IMR-90 (cell line): ENCODE measurements around the gene PKHD1. TPM values are rescaled to one million over a fixed set of nuclear protein-coding genes. Genes with fewer than 3 reads are reported as not detected.

Source experiments
- ATAC-seq: fragments of 200-7000 bp; cut with Tn5 transposase; 2 replicates; pipeline ENCODE4 v1.9.1; 2020; ENCODE audit warnings: low read depth, mild to moderate bottlenecking, moderate library complexity
- BruUV-seq: library from RNA; stranded (reverse); fragments of 400-500 nt; replicated peaks from 2 replicates; lab custom pipeline; 2021; lab: Mats Ljungman, UMichigan
- CTCF ChIA-PET: fragments of 300-600 bp; formaldehyde crosslinking; extraction: SDS; loops from one replicate; lab custom pipeline; 2021; ENCODE audit warnings: antibody characterized with exemption; lab: Yijun Ruan, JAX
- POLR2A ChIA-PET: fragments of 300-600 bp; sonication (Branson Sonifier 250); formaldehyde crosslinking; loops from one replicate; lab custom pipeline; 2022; ENCODE audit warnings: antibody characterized with exemption; ENCODE audit not compliant: unreplicated experiment; lab: Charles Lee
- DNase-seq: peaks from one replicate; pipeline ENCODE4 v3.0.0; 2013
- H2AFZ ChIP-seq: replicated peaks from 2 replicates; pipeline ENCODE3; 2013; ENCODE audit warnings: low read length, mild to moderate bottlenecking; ENCODE audit not compliant: poor library complexity
- H2AK5ac ChIP-seq: 2 replicates; pipeline ENCODE4 v1.6.1; 2013; ENCODE audit warnings: low read depth, low read length, inconsistent platforms
- H2AK9ac ChIP-seq: replicated peaks from 2 replicates; pipeline ENCODE3; 2013; ENCODE audit warnings: mild to moderate bottlenecking, low read depth, low read length, moderate library complexity; ENCODE audit not compliant: poor library complexity
- H2BK120ac ChIP-seq: 2 replicates; pipeline ENCODE4 v1.6.1; 2013; ENCODE audit warnings: low read depth, low read length, inconsistent platforms
- H2BK15ac ChIP-seq: 3 replicates; pipeline ENCODE4 v1.6.1; 2013; ENCODE audit warnings: low read depth, low read length, inconsistent platforms
- H2BK20ac ChIP-seq: 2 replicates; pipeline ENCODE4 v1.6.1; 2013; ENCODE audit warnings: low read depth, mild to moderate bottlenecking, inconsistent platforms, low read length, moderate library complexity
- H2BK5ac ChIP-seq: 2 replicates; pipeline ENCODE4 v1.6.1; 2013; ENCODE audit warnings: mild to moderate bottlenecking, low read depth, low read length, inconsistent platforms; ENCODE audit not compliant: poor library complexity, severe bottlenecking
- H3K14ac ChIP-seq: replicated peaks from 2 replicates; pipeline ENCODE4 v1.6.1; 2013; ENCODE audit warnings: low read depth, low read length, inconsistent platforms
- H3K18ac ChIP-seq: 2 replicates; pipeline ENCODE4 v1.6.1; 2013; ENCODE audit warnings: low read depth, low read length, control low read depth
- H3K23ac ChIP-seq: 2 replicates; pipeline ENCODE4 v1.6.1; 2013; ENCODE audit warnings: low read depth, low read length, inconsistent platforms
- H3K27ac ChIP-seq: 2 replicates; pipeline ENCODE4 v1.5.1; 2013; ENCODE audit warnings: mild to moderate bottlenecking, control low read depth, low read length; ENCODE audit not compliant: insufficient read depth
- H3K27me3 ChIP-seq: 2 replicates; pipeline ENCODE4 v1.6.1; 2013; ENCODE audit warnings: low read length; ENCODE audit not compliant: control insufficient read depth, insufficient read depth
- H3K36me3 ChIP-seq: 2 replicates; pipeline ENCODE4 v1.6.1; 2013; ENCODE audit warnings: low read length, mixed read lengths; ENCODE audit not compliant: control insufficient read depth, insufficient read depth
- H3K4ac ChIP-seq: 2 replicates; pipeline ENCODE4 v1.6.1; 2013; ENCODE audit warnings: low read depth, low read length, inconsistent platforms
- H3K4me1 ChIP-seq: 2 replicates; pipeline ENCODE4 v1.6.1; 2013; ENCODE audit warnings: low read length, mixed read lengths; ENCODE audit not compliant: control insufficient read depth, insufficient read depth
- H3K4me2 ChIP-seq: 2 replicates; pipeline ENCODE4 v1.6.1; 2013; ENCODE audit warnings: low read depth, mild to moderate bottlenecking, control low read depth, low read length, moderate library complexity
- H3K4me3 ChIP-seq: 2 replicates; pipeline ENCODE4 v1.5.1; 2013; ENCODE audit warnings: low read depth, mild to moderate bottlenecking, control low read depth, low read length, moderate library complexity; ENCODE audit not compliant: insufficient read depth
- H3K56ac ChIP-seq: 2 replicates; pipeline ENCODE4 v1.6.1; 2013; ENCODE audit warnings: low read length, inconsistent platforms; ENCODE audit not compliant: insufficient read depth; ENCODE audit errors: extremely low read depth
- H3K79me1 ChIP-seq, 2 experiments: 2 replicates each; pipeline ENCODE4 v1.6.1; 2013; ENCODE audit warnings: low read length in 2 of 2, inconsistent platforms in 1 of 2, low read depth in 1 of 2
- H3K9ac ChIP-seq: 2 replicates; pipeline ENCODE4 v1.6.1; 2013; ENCODE audit warnings: low read depth, low read length, control low read depth
- H3K9me1 ChIP-seq: 2 replicates; pipeline ENCODE4 v1.6.1; 2013; ENCODE audit warnings: low read length, inconsistent platforms; ENCODE audit not compliant: insufficient read depth
- H3K9me3 ChIP-seq: 2 replicates; pipeline ENCODE4 v1.6.1; 2013; ENCODE audit warnings: low read length; ENCODE audit not compliant: control insufficient read depth, insufficient read depth
- H4K20me1 ChIP-seq: 2 replicates; pipeline ENCODE4 v1.6.1; 2013; ENCODE audit warnings: low read length, inconsistent platforms; ENCODE audit not compliant: insufficient read depth
- H4K5ac ChIP-seq: 2 replicates; pipeline ENCODE4 v1.6.1; 2013; ENCODE audit warnings: mild to moderate bottlenecking, low read depth, low read length, control low read depth
- H4K8ac ChIP-seq, 2 experiments: 2 replicates each; pipeline ENCODE4 v1.6.1; 2013; ENCODE audit warnings: low read depth in 2 of 2, low read length in 2 of 2, control low read depth in 1 of 2, inconsistent platforms in 1 of 2
- H4K91ac ChIP-seq: 2 replicates; pipeline ENCODE4 v1.6.1; 2013; ENCODE audit warnings: low read depth, low read length, inconsistent platforms; ENCODE audit not compliant: insufficient read depth
- BHLHE40 ChIP-seq: fragments of 150-350 bp; IDR thresholded peaks from 2 replicates; pipeline ENCODE4 v1.6.1; 2016; ENCODE audit warnings: mild to moderate bottlenecking, low read depth, low read length
- NFE2L2 ChIP-seq: fragments of 150-350 bp; IDR thresholded peaks from 2 replicates; pipeline ENCODE4 v1.6.1; 2016; ENCODE audit warnings: low read depth, mild to moderate bottlenecking, low read length
- RAD21 ChIP-seq: IDR thresholded peaks from 2 replicates; pipeline ENCODE4 v1.6.1; 2012; ENCODE audit warnings: low read length, improper control_type of control experiment
- RCOR1 ChIP-seq: IDR thresholded peaks from 2 replicates; pipeline ENCODE4 v1.6.1; 2012; ENCODE audit warnings: mild to moderate bottlenecking, low read length, improper control_type of control experiment; ENCODE audit not compliant: insufficient replicate concordance
- SMC3 ChIP-seq: fragments of 150-350 bp; IDR thresholded peaks from 2 replicates; pipeline ENCODE4 v1.6.1; 2016; ENCODE audit warnings: low read depth, mild to moderate bottlenecking, antibody characterized with exemption, low read length, moderate library complexity
- WGBS, 2 experiments: methylation state at CpG; one replicate each; pipeline versions ENCODE4 v1.1.5 to v1.1.7; 2013; ENCODE audit warnings: missing lambda C conversion rate in 2 of 2; ENCODE audit not compliant: insufficient read length in 1 of 2; ENCODE audit errors: extremely low coverage in 2 of 2; 5-methylcytosine and 5-hydroxymethylcytosine counted together
- dilution Hi-C: fragments of 300-500 bp; cut with HindIII; formaldehyde crosslinking; loops from one replicate; pipeline ENCODE4 v1.14.3; 2018; ENCODE audit warnings: low sequenced_read_pairs; ENCODE audit not compliant: unreplicated experiment
- in situ Hi-C: fragments of 300-500 bp; cut with MboI; formaldehyde crosslinking; loops from 3 replicates; pipeline ENCODE4 v1.14.3; 2019; ENCODE audit warnings: low sequenced_read_pairs, inconsistent platforms, mixed read lengths
- intact Hi-C: fragments of 100-400 bp; cut with micrococcal nuclease; formaldehyde crosslinking; loops from 2 replicates; pipeline ENCODE4 v1.10.0; 2022
- polyA plus RNA-seq, 3 experiments: library from polyadenylated mRNA; depleted of rRNA; stranded (reverse); fragments of >200 nt; gene quantifications; 2 replicates each; pipeline ENCODE4 v1.2.3, GENCODE V29; 2012; ENCODE audit warnings: low replicate concordance in 1 of 3
- total RNA-seq: library from RNA; depleted of rRNA; stranded (reverse); fragments of >200 nt; gene quantifications from 2 replicates; pipeline ENCODE4 v1.2.3, GENCODE V29; 2012

Gene PKHD1
- total and polyA plus RNA-seq, 2 of the 4 experiments (the other 2 are of a cell fraction), result not detected

DNA sequence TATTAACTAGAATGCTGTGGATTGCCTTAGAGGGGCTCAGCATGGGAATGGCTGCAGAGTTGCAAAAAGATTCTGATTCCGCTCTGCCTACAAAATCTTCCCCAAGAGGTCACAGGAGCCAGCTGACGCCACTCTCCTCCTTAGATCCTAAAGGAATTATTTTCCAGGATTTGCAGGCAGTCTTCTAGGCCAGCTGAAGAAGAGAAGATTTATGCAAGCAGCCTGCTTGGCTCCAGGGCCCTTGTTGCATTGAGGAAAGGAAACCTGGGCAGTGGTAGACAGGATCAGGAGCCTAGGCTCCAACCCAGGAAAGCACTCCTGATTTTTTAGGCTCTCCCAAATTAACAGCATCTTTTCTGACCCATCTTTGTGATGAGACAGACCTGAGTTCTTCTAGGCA lies 245.8 kb downstream of the PKHD1 start:
- Histone ChIP-seq H2BK120ac (no peak overlapping the region), H3K4ac (no peak overlapping the region), H4K8ac (no peak overlapping the region), H2BK5ac (no peak overlapping the region), H3K4me1 (no peaks in the 10 kb centered on the region), H3K18ac (no peak overlapping the region), H3K14ac (no peak overlapping the region), H4K20me1 (no peaks in the 10 kb centered on the region), H2AK9ac (no peak overlapping the region), H4K91ac (no peak overlapping the region), H2AK5ac (no peak overlapping the region), H3K4me3 (no peak overlapping the region), H3K27me3 (no peaks in the 10 kb centered on the region), H3K27ac (no peak overlapping the region), H3K9me3 (no peaks in the 10 kb centered on the region), H3K9ac (no peak overlapping the region), H2BK20ac (no peak overlapping the region), H3K36me3 (no peaks in the 10 kb centered on the region), H4K5ac (no peak overlapping the region), H3K9me1 (no peaks in the 10 kb centered on the region), H3K79me1 (no peaks in the 10 kb centered on the region), H2BK15ac (no peak overlapping the region), H3K23ac (no peak overlapping the region), H3K56ac (no peak overlapping the region), H3K4me2 (no peak overlapping the region), H2AFZ (no peak overlapping the region)
- ChIA-PET POLR2A (no interaction called here), CTCF (no interaction called here)
- DNase-seq (no peak), ATAC-seq (no peak)
- intact Hi-C loops, result no loop called here
- in situ Hi-C loops, result no loop called here
- dilution Hi-C loops, result no loop called here
- BruUV-seq, result no TSS peak
- no CpG with 5 or more reads among the region's 2 CpGs for WGBS, 2 experiments
- no peak for TF ChIP-seq NFE2L2
- TF ChIP-seq SMC3, result no peak
- no peak for TF ChIP-seq RCOR1
- no peak for TF ChIP-seq BHLHE40
- TF ChIP-seq RAD21, result no peak
